HL-60 (cell line): ENCODE data around the gene SLC3A2.

ENCODE experiments used
- TF ChIP-seq, protein P1 (sequence below): IDR thresholded peaks from one replicate; pipeline ENCODE4 v1.5.1; 2011; ENCODE audit warnings: low read length, control low read depth, inconsistent platforms; ENCODE audit not compliant: insufficient read depth
- TF ChIP-seq, protein P2 (sequence below): IDR thresholded peaks from 2 replicates; pipeline ENCODE4 v1.6.1; 2012; ENCODE audit warnings: low read depth; ENCODE audit not compliant: insufficient replicate concordance

DNA sequence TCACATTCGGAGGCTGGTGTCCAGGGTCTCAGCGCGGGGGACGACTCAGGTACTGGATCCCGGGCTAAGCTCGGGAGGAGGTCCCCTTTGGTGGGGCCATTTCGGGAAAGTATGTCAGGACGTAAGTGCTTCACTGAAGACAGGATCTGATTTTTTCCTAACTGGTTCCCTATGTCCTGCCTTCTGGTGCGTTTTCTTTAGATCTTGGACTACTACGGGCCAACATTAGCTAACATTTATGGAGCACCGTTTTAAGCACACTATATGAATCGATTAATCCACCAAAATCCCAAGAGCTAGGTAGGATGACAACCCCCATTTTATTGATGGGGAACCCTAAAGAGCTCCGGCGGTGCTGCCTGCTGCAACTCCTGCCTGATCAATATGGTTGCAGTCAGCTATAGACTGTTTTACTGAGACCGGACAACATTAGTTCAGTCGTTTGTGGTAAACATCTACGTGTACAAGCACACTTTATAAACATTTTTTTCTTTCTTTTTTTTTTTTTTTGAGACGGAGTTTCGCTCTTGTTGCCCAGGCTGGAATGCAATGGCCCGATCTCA, 24.3 kb upstream of the SLC3A2 start:
- TF ChIP-seq, protein P1, sequence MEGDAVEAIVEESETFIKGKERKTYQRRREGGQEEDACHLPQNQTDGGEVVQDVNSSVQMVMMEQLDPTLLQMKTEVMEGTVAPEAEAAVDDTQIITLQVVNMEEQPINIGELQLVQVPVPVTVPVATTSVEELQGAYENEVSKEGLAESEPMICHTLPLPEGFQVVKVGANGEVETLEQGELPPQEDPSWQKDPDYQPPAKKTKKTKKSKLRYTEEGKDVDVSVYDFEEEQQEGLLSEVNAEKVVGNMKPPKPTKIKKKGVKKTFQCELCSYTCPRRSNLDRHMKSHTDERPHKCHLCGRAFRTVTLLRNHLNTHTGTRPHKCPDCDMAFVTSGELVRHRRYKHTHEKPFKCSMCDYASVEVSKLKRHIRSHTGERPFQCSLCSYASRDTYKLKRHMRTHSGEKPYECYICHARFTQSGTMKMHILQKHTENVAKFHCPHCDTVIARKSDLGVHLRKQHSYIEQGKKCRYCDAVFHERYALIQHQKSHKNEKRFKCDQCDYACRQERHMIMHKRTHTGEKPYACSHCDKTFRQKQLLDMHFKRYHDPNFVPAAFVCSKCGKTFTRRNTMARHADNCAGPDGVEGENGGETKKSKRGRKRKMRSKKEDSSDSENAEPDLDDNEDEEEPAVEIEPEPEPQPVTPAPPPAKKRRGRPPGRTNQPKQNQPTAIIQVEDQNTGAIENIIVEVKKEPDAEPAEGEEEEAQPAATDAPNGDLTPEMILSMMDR = no peak
- TF ChIP-seq, protein P2, sequence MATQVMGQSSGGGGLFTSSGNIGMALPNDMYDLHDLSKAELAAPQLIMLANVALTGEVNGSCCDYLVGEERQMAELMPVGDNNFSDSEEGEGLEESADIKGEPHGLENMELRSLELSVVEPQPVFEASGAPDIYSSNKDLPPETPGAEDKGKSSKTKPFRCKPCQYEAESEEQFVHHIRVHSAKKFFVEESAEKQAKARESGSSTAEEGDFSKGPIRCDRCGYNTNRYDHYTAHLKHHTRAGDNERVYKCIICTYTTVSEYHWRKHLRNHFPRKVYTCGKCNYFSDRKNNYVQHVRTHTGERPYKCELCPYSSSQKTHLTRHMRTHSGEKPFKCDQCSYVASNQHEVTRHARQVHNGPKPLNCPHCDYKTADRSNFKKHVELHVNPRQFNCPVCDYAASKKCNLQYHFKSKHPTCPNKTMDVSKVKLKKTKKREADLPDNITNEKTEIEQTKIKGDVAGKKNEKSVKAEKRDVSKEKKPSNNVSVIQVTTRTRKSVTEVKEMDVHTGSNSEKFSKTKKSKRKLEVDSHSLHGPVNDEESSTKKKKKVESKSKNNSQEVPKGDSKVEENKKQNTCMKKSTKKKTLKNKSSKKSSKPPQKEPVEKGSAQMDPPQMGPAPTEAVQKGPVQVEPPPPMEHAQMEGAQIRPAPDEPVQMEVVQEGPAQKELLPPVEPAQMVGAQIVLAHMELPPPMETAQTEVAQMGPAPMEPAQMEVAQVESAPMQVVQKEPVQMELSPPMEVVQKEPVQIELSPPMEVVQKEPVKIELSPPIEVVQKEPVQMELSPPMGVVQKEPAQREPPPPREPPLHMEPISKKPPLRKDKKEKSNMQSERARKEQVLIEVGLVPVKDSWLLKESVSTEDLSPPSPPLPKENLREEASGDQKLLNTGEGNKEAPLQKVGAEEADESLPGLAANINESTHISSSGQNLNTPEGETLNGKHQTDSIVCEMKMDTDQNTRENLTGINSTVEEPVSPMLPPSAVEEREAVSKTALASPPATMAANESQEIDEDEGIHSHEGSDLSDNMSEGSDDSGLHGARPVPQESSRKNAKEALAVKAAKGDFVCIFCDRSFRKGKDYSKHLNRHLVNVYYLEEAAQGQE = no peak
